ENCODE data around the gene ICAM3.

GRCh38 chr19:10356431-10356830 is 17.0 kb upstream of the ICAM3 start:
- TF ChIP-seq GATA2 (IDR thresholded peaks at IDR 0.05; ENCODE audit: low read depth, low read length): no peak
- TF ChIP-seq GATA3 (IDR thresholded peaks at IDR 0.05; ENCODE audit: low read depth, low read length): no peak

Measured in SH-SY5Y (cell line).